Astrocyte of the hippocampus (primary cell): ENCODE data around the gene CDC123.
"Not testable (repeated sequence)": the region's sequence is repeated elsewhere in the genome, so short reads cannot be mapped to it uniquely, and the experiment has no call there.

Experiments used
- DNase-seq: peaks from one replicate; pipeline ENCODE4 v3.0.0; 2011; ENCODE audit warnings: low read depth, low spot score

Gene CDC123

GRCh38 chr10:12195603-12196506, at the start of gene CDC123, which contains the start of gene NUDT5:
Gene CDC123 (plus strand): TSS chr10:12196188. CDS start chr10:12196246, 58 bp downstream.
Gene NUDT5 (minus strand): TSS chr10:12195891. CDS start chr10:12186291, 9,600 bp downstream.
- peak; percentile 96 for DNase-seq

- no peak for DNase-seq
Measured at GRCh38 chr10:12150163-12150562, 45.8 kb upstream of the CDC123 start.

GRCh38 chr10:12154516-12154915, 41.5 kb upstream of the CDC123 start:
- DNase-seq, result no peak

- DNase-seq, result no peak
Measured at GRCh38 chr10:12156367-12157123, 39.4 kb upstream of the CDC123 start.

- no peak for DNase-seq
Measured at GRCh38 chr10:12158111-12158510, 37.9 kb upstream of the CDC123 start.

- no peak for DNase-seq
Measured at GRCh38 chr10:12160664-12161063, 35.3 kb upstream of the CDC123 start.

GRCh38 chr10:12162927-12163326, 33.1 kb upstream of the CDC123 start:
- DNase-seq, result no peak

GRCh38 chr10:12164085-12164484, 31.9 kb upstream of the CDC123 start:
- DNase-seq, result no peak

GRCh38 chr10:12165036-12165435, 31.0 kb upstream of the CDC123 start:
- no peak for DNase-seq

GRCh38 chr10:12165999-12166775, 29.8 kb upstream of the CDC123 start:
- no peak for DNase-seq

- DNase-seq, result not testable (repeated sequence)
Measured at GRCh38 chr10:12171512-12171911, 24.5 kb upstream of the CDC123 start.

GRCh38 chr10:12177642-12178041, 18.3 kb upstream of the CDC123 start:
- DNase-seq, result peak; percentile 51

GRCh38 chr10:12179606-12180170, 16.3 kb upstream of the CDC123 start:
- DNase-seq, result no peak

GRCh38 chr10:12180221-12180974, 15.6 kb upstream of the CDC123 start:
- DNase-seq, result no peak

- peak; percentile 5 for DNase-seq
Measured at GRCh38 chr10:12181065-12181775, 14.8 kb upstream of the CDC123 start.

- DNase-seq, result no peak
Measured at GRCh38 chr10:12184165-12184564, 11.8 kb upstream of the CDC123 start.

- DNase-seq, result no peak
Measured at GRCh38 chr10:12186323-12186722, 9.7 kb upstream of the CDC123 start.

GRCh38 chr10:12187321-12187905, 8.6 kb upstream of the CDC123 start:
- no peak for DNase-seq

- no peak for DNase-seq
Measured at GRCh38 chr10:12188656-12189055, 7.3 kb upstream of the CDC123 start.

GRCh38 chr10:12189426-12189825, 6.6 kb upstream of the CDC123 start:
- no peak for DNase-seq
